NB4 (cell line): ENCODE data around the gene CDC14A.

ENCODE experiments used
- DNase-seq: peaks from one replicate; pipeline ENCODE4 v3.0.0; 2010; ENCODE audit warnings: low read depth
- H3K4me3 ChIP-seq: one replicate; pipeline ENCODE4 v1.5.1; 2011; ENCODE audit warnings: mild to moderate bottlenecking, low read depth, low read length, moderate library complexity
- CTCF ChIP-seq: IDR thresholded peaks from one replicate; pipeline ENCODE4 v1.5.1; 2012; ENCODE audit warnings: low read depth, low read length
- MAX ChIP-seq: IDR thresholded peaks from 2 replicates; pipeline ENCODE4 v1.6.1; 2011; ENCODE audit warnings: low read depth, low read length
- MYC ChIP-seq: IDR thresholded peaks from 2 replicates; pipeline ENCODE4 v1.6.1; 2011; ENCODE audit warnings: low read depth, low read length
- POLR2A ChIP-seq: IDR thresholded peaks from 2 replicates; pipeline ENCODE4 v1.6.1; 2011; ENCODE audit warnings: mild to moderate bottlenecking; ENCODE audit not compliant: insufficient read length; ENCODE audit errors: extremely low read depth

CDC14A gene

GRCh38 chr1:100538913-100539835 lies 186.9 kb downstream of the CDC14A start:
- no peak overlapping the region for H3K4me3 ChIP-seq
- DNase-seq: peak; percentile 61
- no peak for TF ChIP-seq MYC
- no peak for TF ChIP-seq POLR2A
- TF ChIP-seq MAX: no peak
- TF ChIP-seq CTCF: no peak

- TF ChIP-seq MAX (no peak), CTCF (no peak), POLR2A (no peak), MYC (no peak)
- no peak overlapping the region for H3K4me3 ChIP-seq
- DNase-seq: peak; percentile 61
These were observed 187.7 kb downstream of the CDC14A start for GRCh38 chr1:100539836-100540536.

GRCh38 chr1:100542285-100542684 lies 190.0 kb downstream of the CDC14A start:
- DNase-seq: no peak
- TF ChIP-seq MYC (no peak), CTCF (no peak), POLR2A (no peak), MAX (no peak)
- H3K4me3 ChIP-seq: no peak overlapping the region

- TF ChIP-seq MYC: no peak; the same call in 1 of the 2 replicates
- TF ChIP-seq CTCF: peak; percentile 86
- no peak for TF ChIP-seq POLR2A
- no peak for TF ChIP-seq MAX
- H3K4me3 ChIP-seq: no peak overlapping the region
- peak; percentile 76 for DNase-seq
These were observed 191.3 kb downstream of the CDC14A start for GRCh38 chr1:100543640-100544039.

GRCh38 chr1:100544791-100545190 lies 192.5 kb downstream of the CDC14A start:
- no peak for DNase-seq
- no peak overlapping the region for H3K4me3 ChIP-seq
- TF ChIP-seq CTCF (no peak), MYC (no peak), POLR2A (no peak), MAX (no peak)
